HEK293 (cell line): ENCODE data around the gene GNB1.

Source experiments
- CTCF ChIA-PET: fragments of 350-600 bp; formaldehyde crosslinking; extraction: SDS; loops from one replicate; lab custom pipeline; 2021; ENCODE audit warnings: antibody characterized with exemption; lab: Yijun Ruan, JAX
- POLR2A ChIA-PET: fragments of 300-600 bp; formaldehyde crosslinking; extraction: SDS; loops from one replicate; lab custom pipeline; 2020; ENCODE audit warnings: antibody characterized with exemption, inconsistent platforms; lab: Yijun Ruan, JAX
- H3K27ac ChIP-seq: fragments of 200-500 bp; sonication (Bioruptor generic); 2 replicates; pipeline ENCODE4 v1.5.1; 2014; ENCODE audit warnings: low read depth, low read length, control low read depth, inconsistent platforms; ENCODE audit errors: extremely low read depth
- H3K36me3 ChIP-seq, 2 experiments: fragments of 200-500 bp in 1 of 2; sonication (Bioruptor generic) in 1 of 2; 1 replicate in 1 of 2; 2 replicates in 1 of 2; pipeline ENCODE4 v1.5.1; 2014 to 2017; ENCODE audit warnings: inconsistent platforms in 2 of 2, low read length in 2 of 2; ENCODE audit not compliant: control insufficient read depth in 2 of 2, insufficient read depth in 1 of 2
- H3K4me1 ChIP-seq: fragments of 200-500 bp; sonication (Bioruptor generic); 2 replicates; pipeline ENCODE4 v1.5.1; 2014; ENCODE audit warnings: mild to moderate bottlenecking, low read length, inconsistent platforms; ENCODE audit not compliant: control insufficient read depth, insufficient read depth
- H3K4me3 ChIP-seq: 2 replicates; pipeline ENCODE4 v1.5.1; 2011; ENCODE audit warnings: low read depth, mild to moderate bottlenecking, control low read depth, low read length, moderate library complexity
- H3K9me3 ChIP-seq: fragments of 200-500 bp; sonication (Bioruptor generic); 2 replicates; pipeline ENCODE4 v1.5.1; 2014; ENCODE audit warnings: low read depth, low read length, inconsistent platforms; ENCODE audit not compliant: control insufficient read depth, insufficient read depth
- CTCF ChIP-seq: fragments of 450-650 bp; formaldehyde crosslinking; IDR thresholded peaks from 2 replicates; pipeline ENCODE4 v1.5.1; 2016; ENCODE audit warnings: missing biosample characterization, missing genetic modification characterization
- FEZF1 ChIP-seq: fragments of 450-650 bp; formaldehyde crosslinking; IDR thresholded peaks from 2 replicates; pipeline ENCODE4 v1.5.1; 2016; ENCODE audit warnings: missing biosample characterization, missing genetic modification characterization
- MZF1 ChIP-seq: fragments of 450-650 bp; formaldehyde crosslinking; IDR thresholded peaks from 2 replicates; pipeline ENCODE4 v1.5.1; 2017; ENCODE audit warnings: missing biosample characterization, missing genetic modification characterization, borderline replicate concordance
- PRDM6 ChIP-seq: fragments of 450-650 bp; formaldehyde crosslinking; IDR thresholded peaks from 2 replicates; pipeline ENCODE4 v1.5.1; 2017; ENCODE audit warnings: missing biosample characterization, missing genetic modification characterization
- ZBTB11 ChIP-seq: fragments of 450-650 bp; formaldehyde crosslinking; conservative IDR thresholded peaks from 2 replicates; pipeline ENCODE4 v1.5.1; 2016; ENCODE audit warnings: low read depth, missing biosample characterization, missing genetic modification characterization
- ZBTB48 ChIP-seq: fragments of 450-650 bp; formaldehyde crosslinking; IDR thresholded peaks from 2 replicates; pipeline ENCODE4 v1.5.1; 2016; ENCODE audit warnings: missing biosample characterization, missing genetic modification characterization
- ZNF202 ChIP-seq: fragments of 450-650 bp; formaldehyde crosslinking; IDR thresholded peaks from 2 replicates; pipeline ENCODE4 v1.5.1; 2016; ENCODE audit warnings: missing biosample characterization, missing genetic modification characterization, borderline replicate concordance
- ZNF324 ChIP-seq: fragments of 450-650 bp; formaldehyde crosslinking; IDR thresholded peaks from 2 replicates; pipeline ENCODE4 v1.5.1; 2016; ENCODE audit warnings: missing biosample characterization, missing genetic modification characterization
- ZNF37A ChIP-seq: fragments of 450-650 bp; IDR thresholded peaks from 2 replicates; pipeline ENCODE4 v1.5.1; 2018; ENCODE audit warnings: missing biosample characterization, missing genetic modification characterization
- ZNF501 ChIP-seq: fragments of 450-650 bp; formaldehyde crosslinking; IDR thresholded peaks from 2 replicates; pipeline ENCODE4 v1.5.1; 2016; ENCODE audit warnings: missing biosample characterization, missing genetic modification characterization
- ZNF510 ChIP-seq: fragments of 450-650 bp; formaldehyde crosslinking; IDR thresholded peaks from 2 replicates; pipeline ENCODE4 v1.5.1; 2018; ENCODE audit warnings: mild to moderate bottlenecking, missing genetic modification characterization, missing biosample characterization; ENCODE audit not compliant: insufficient replicate concordance
- ZNF530 ChIP-seq: fragments of 450-650 bp; formaldehyde crosslinking; IDR thresholded peaks from 2 replicates; pipeline ENCODE4 v1.5.1; 2016; ENCODE audit warnings: low read depth, missing biosample characterization, missing genetic modification characterization
- ZNF670 ChIP-seq: fragments of 450-650 bp; formaldehyde crosslinking; IDR thresholded peaks from 2 replicates; pipeline ENCODE4 v1.5.1; 2016; ENCODE audit warnings: missing biosample characterization, missing genetic modification characterization, low read depth
- ZNF707 ChIP-seq: fragments of 450-650 bp; formaldehyde crosslinking; IDR thresholded peaks from 2 replicates; pipeline ENCODE4 v1.5.1; 2016; ENCODE audit warnings: missing biosample characterization, missing genetic modification characterization
- ZNF791 ChIP-seq: fragments of 450-650 bp; formaldehyde crosslinking; IDR thresholded peaks from 2 replicates; pipeline ENCODE4 v1.5.1; 2016; ENCODE audit warnings: missing biosample characterization, missing genetic modification characterization

GNB1 gene

GRCh38 chr1:1819762-1820161 lies 71.1 kb downstream of the GNB1 start:
- H3K27ac ChIP-seq: no peak overlapping the region
- no peaks in the 10 kb centered on the region for H3K9me3 ChIP-seq
- H3K4me3 ChIP-seq: no peak overlapping the region
- CTCF ChIA-PET: interaction anchor here (0.6 to 1.1 kb wide), 2 partner anchors 67 to 89 kb away, joined by 3 to 4 read pairs; no protein-coding TSS in a partner anchor
- peaks cover 34 to 76% of the 10 kb centered on the region in 2 experiments; a peak in 2 of 3 replicates for H3K36me3 ChIP-seq
- TF ChIP-seq ZNF707 (tag by site-specific recombination) (no peak), ZNF202 (no peak), ZNF791 (tag by site-specific recombination) (no peak), ZBTB11 (tag by site-specific recombination) (no peak), PRDM6 (tag by site-specific recombination) (no peak), ZNF510 (tag by site-specific recombination) (no peak), FEZF1 (tag by site-specific recombination) (no peak), ZNF324 (tag by site-specific recombination) (no peak), ZBTB48 (tag by site-specific recombination) (no peak), MZF1 (tag by site-specific recombination) (no peak), CTCF (no peak)
- H3K4me1 ChIP-seq: no peaks in the 10 kb centered on the region
- POLR2A ChIA-PET: no interaction called here

- no peaks in the 10 kb centered on the region for H3K4me1 ChIP-seq
- H3K9me3 ChIP-seq: no peaks in the 10 kb centered on the region
- peaks cover 44 to 82% of the 10 kb centered on the region in 2 experiments for H3K36me3 ChIP-seq
- CTCF ChIA-PET: interaction anchor here (0.6 to 1.1 kb wide), 2 partner anchors 41 to 46 kb away, joined by 3 read pairs; no protein-coding TSS in a partner anchor
- no peak overlapping the region for H3K27ac ChIP-seq
- H3K4me3 ChIP-seq: no peak overlapping the region
- no peak for TF ChIP-seq ZNF37A (tag by site-specific recombination)
- no peak for TF ChIP-seq PRDM6 (tag by site-specific recombination)
- no peak for TF ChIP-seq ZNF670 (tag by site-specific recombination)
- no peak for TF ChIP-seq ZNF501 (tag by site-specific recombination)
- no peak for TF ChIP-seq ZNF530
- POLR2A ChIA-PET: no interaction called here
Observed at GRCh38 chr1:1817221-1817620, 73.7 kb downstream of the GNB1 start.
